GM12878 (cell line): ENCODE data around the gene SYNJ2BP. TPM values are rescaled to one million over a fixed set of nuclear protein-coding genes. Genes with fewer than 3 reads are reported as not detected.

Source experiments
- ATAC-seq: fragments of 200-7000 bp; cut with Tn5 transposase; 3 replicates; pipeline ENCODE4 v1.9.1; 2020; ENCODE audit warnings: mild to moderate bottlenecking, moderate library complexity
- Bru-seq: library from RNA; stranded (reverse); fragments of 400-500 nt; gene quantifications from one replicate; lab custom pipeline; 2021; lab: Mats Ljungman, UMichigan
- BruChase-seq, 2 experiments: library from RNA; stranded (reverse); fragments of 400-500 nt; gene quantifications; one replicate each; lab custom pipeline; 2021; lab: Mats Ljungman, UMichigan
- BruUV-seq: library from RNA; stranded (reverse); fragments of 400-500 nt; replicated peaks from 2 replicates; lab custom pipeline; 2021; lab: Mats Ljungman, UMichigan
- CTCF ChIA-PET: fragments of 300-600 bp; sonication (Branson Sonifier 250); formaldehyde crosslinking; extraction: SDS; loops from one replicate; lab custom pipeline; 2021; ENCODE audit warnings: inconsistent platforms; lab: Yijun Ruan, JAX
- POLR2A ChIA-PET: fragments of 350-600 bp; formaldehyde crosslinking; extraction: SDS; loops from one replicate; lab custom pipeline; 2021; ENCODE audit warnings: inconsistent platforms; lab: Charles Lee
- RAD21 ChIA-PET: fragments of 300-600 bp; sonication (Branson Sonifier 250); formaldehyde crosslinking; loops from one replicate; lab custom pipeline; 2023; ENCODE audit warnings: antibody characterized with exemption; ENCODE audit not compliant: unreplicated experiment; lab: Charles Lee
- SMC1A ChIA-PET: fragments of 300-600 bp; sonication (Branson Sonifier 250); formaldehyde crosslinking; loops from one replicate; lab custom pipeline; 2023; ENCODE audit not compliant: unreplicated experiment, uncharacterized antibody; lab: Charles Lee
- DNase-seq: peaks from one replicate; pipeline ENCODE4 v3.0.0-alpha.2; 2011; ENCODE audit warnings: low read depth, low spot score
- FAIRE-seq: peaks from 3 replicates; lab custom pipeline; 2011; peaks lifted over from hg19 to GRCh38; lab: Jason Lieb, UNC
- H2AFZ ChIP-seq: 2 replicates; pipeline ENCODE4 v1.6.0; 2011; ENCODE audit warnings: low read depth, low read length, control low read depth; ENCODE audit not compliant: control insufficient read depth
- H3K27ac ChIP-seq: 2 replicates; pipeline ENCODE4 v1.5.1; 2011; ENCODE audit warnings: control low read depth; ENCODE audit not compliant: control insufficient read depth, insufficient read depth
- H3K27me3 ChIP-seq, 2 experiments: replicated peaks in 1 of 2; 2 replicates each; pipeline versions ENCODE4 v1.6.0 to v1.6.1; 2011; ENCODE audit warnings: low read length in 1 of 2; ENCODE audit not compliant: control insufficient read depth in 2 of 2, insufficient read depth in 2 of 2
- H3K36me3 ChIP-seq, 2 experiments: 2 replicates each; pipeline ENCODE4 v1.5.1; 2011; ENCODE audit warnings: low read length in 1 of 2; ENCODE audit not compliant: control insufficient read depth in 2 of 2, insufficient read depth in 2 of 2
- H3K4me1 ChIP-seq: 2 replicates; pipeline ENCODE4 v1.6.1; 2011; ENCODE audit warnings: mild to moderate bottlenecking, low read length, moderate library complexity, mixed read lengths; ENCODE audit not compliant: control insufficient read depth, insufficient read depth
- H3K4me2 ChIP-seq: 2 replicates; pipeline ENCODE4 v1.6.0; 2011; ENCODE audit warnings: control low read depth; ENCODE audit not compliant: control insufficient read depth, insufficient read depth
- H3K4me3 ChIP-seq: fragments of 200-600 bp; sonication (generic); 2 replicates; pipeline ENCODE4 v1.5.1; 2016
- H3K79me2 ChIP-seq: 2 replicates; pipeline ENCODE4 v1.6.0; 2011; ENCODE audit warnings: low read length; ENCODE audit not compliant: control insufficient read depth, insufficient read depth
- H3K9ac ChIP-seq: 2 replicates; pipeline ENCODE4 v1.8.0; 2011; ENCODE audit warnings: low read length, control low read depth, mixed read lengths; ENCODE audit not compliant: control insufficient read depth, insufficient read depth
- H3K9me3 ChIP-seq: replicated peaks from 3 replicates; pipeline ENCODE4 v1.5.1; 2011; ENCODE audit warnings: mild to moderate bottlenecking, low read length; ENCODE audit not compliant: control insufficient read depth, insufficient read depth
- H4K20me1 ChIP-seq: 2 replicates; pipeline ENCODE4 v1.6.0; 2011; ENCODE audit not compliant: control insufficient read depth, insufficient read depth
- CHD4 ChIP-seq: fragments of 200-600 bp; sonication (generic); IDR thresholded peaks from 2 replicates; pipeline ENCODE4 v1.6.1; 2016; ENCODE audit warnings: mild to moderate bottlenecking
- CREM ChIP-seq: IDR thresholded peaks from 2 replicates; pipeline ENCODE4 v1.6.1; 2014; ENCODE audit warnings: antibody characterized with exemption, low read depth
- EED ChIP-seq: sonication (generic); IDR thresholded peaks from 2 replicates; pipeline ENCODE4 v1.6.1; 2016; ENCODE audit warnings: antibody characterized with exemption, low read depth
- EGR1 ChIP-seq, 2 experiments: IDR thresholded peaks; 1 replicate in 1 of 2; 2 replicates in 1 of 2; pipeline ENCODE4 v1.6.1; 2011 to 2012; ENCODE audit warnings: low read depth in 2 of 2, low read length in 2 of 2, borderline replicate concordance in 1 of 2, mild to moderate bottlenecking in 1 of 2, moderate library complexity in 1 of 2
- ELK1 ChIP-seq: IDR thresholded peaks from 2 replicates; pipeline ENCODE4 v1.6.1; 2012; ENCODE audit warnings: low read depth, low read length, improper control_type of control experiment
- ETV6 ChIP-seq, 2 experiments: fragments of 450-650 bp in 1 of 2; IDR thresholded peaks in 1 of 2; conservative IDR thresholded peaks in 1 of 2; 2 replicates each; pipeline ENCODE4 v1.6.1; 2014; ENCODE audit warnings: antibody characterized with exemption in 1 of 2, borderline replicate concordance in 1 of 2, low read depth in 1 of 2, mild to moderate bottlenecking in 1 of 2, moderate library complexity in 1 of 2
- IKZF2 ChIP-seq, 2 experiments: fragments of 450-650 bp; IDR thresholded peaks; 2 replicates each; pipeline ENCODE4 v1.6.1; 2017; ENCODE audit warnings: mild to moderate bottlenecking in 2 of 2, moderate library complexity in 2 of 2
- IRF4 ChIP-seq: IDR thresholded peaks from 2 replicates; pipeline ENCODE4 v1.6.1; 2011; ENCODE audit warnings: low read depth, low read length
- MEF2B ChIP-seq: fragments of 450-650 bp; IDR thresholded peaks from 2 replicates; pipeline ENCODE4 v1.6.1; 2018; ENCODE audit warnings: mild to moderate bottlenecking, moderate library complexity; ENCODE audit not compliant: partially characterized antibody, poor library complexity, severe bottlenecking
- MTA2 ChIP-seq: fragments of 450-650 bp; IDR thresholded peaks from 2 replicates; pipeline ENCODE4 v1.6.1; 2016; ENCODE audit warnings: low read depth, mild to moderate bottlenecking, moderate library complexity
- NBN ChIP-seq: fragments of 450-650 bp; IDR thresholded peaks from 2 replicates; pipeline ENCODE4 v1.6.1; 2016
- NFIC ChIP-seq: IDR thresholded peaks from 2 replicates; pipeline ENCODE4 v1.6.1; 2012; ENCODE audit warnings: low read depth, mild to moderate bottlenecking, inconsistent platforms, low read length, moderate library complexity
- NFYB ChIP-seq: IDR thresholded peaks from 2 replicates; pipeline ENCODE4 v1.6.1; 2011; ENCODE audit warnings: low read depth, mild to moderate bottlenecking, low read length, improper control_type of control experiment, moderate library complexity; ENCODE audit not compliant: insufficient read depth
- NR2F1 ChIP-seq: fragments of 450-650 bp; conservative IDR thresholded peaks from 2 replicates; pipeline ENCODE4 v1.6.1; 2017; ENCODE audit warnings: mild to moderate bottlenecking
- POLR2A ChIP-seq: IDR thresholded peaks from 2 replicates; pipeline ENCODE4 v1.6.1; 2011; ENCODE audit warnings: low read depth, mild to moderate bottlenecking, low read length
- RB1 ChIP-seq: fragments of 450-650 bp; formaldehyde crosslinking; IDR thresholded peaks from 2 replicates; pipeline ENCODE4 v1.6.1; 2017; ENCODE audit warnings: mild to moderate bottlenecking, borderline replicate concordance
- SRF ChIP-seq, 2 experiments: IDR thresholded peaks; 2 replicates each; pipeline ENCODE4 v1.6.1; 2011; ENCODE audit warnings: low read depth in 2 of 2, low read length in 2 of 2, mild to moderate bottlenecking in 1 of 2, moderate library complexity in 1 of 2
- TARDBP ChIP-seq: IDR thresholded peaks from 2 replicates; pipeline ENCODE4 v1.6.1; 2016; ENCODE audit warnings: borderline replicate concordance
- TBL1XR1 ChIP-seq: IDR thresholded peaks from 2 replicates; pipeline ENCODE4 v1.6.1; 2012; ENCODE audit warnings: low read depth, low read length, improper control_type of control experiment
- TCF3 ChIP-seq: IDR thresholded peaks from 2 replicates; pipeline ENCODE4 v1.6.1; 2012; ENCODE audit warnings: low read depth, mild to moderate bottlenecking, low read length, borderline replicate concordance; ENCODE audit not compliant: insufficient read depth
- WGBS: methylation state at CpG from one replicate; pipeline ENCODE4 v1.1.6; 2016; ENCODE audit warnings: low lambda C conversion rate; ENCODE audit not compliant: insufficient replicate concordance, insufficient coverage; ENCODE audit errors: missing lambda C conversion rate; 5-methylcytosine and 5-hydroxymethylcytosine counted together
- in situ Hi-C: fragments of 300-500 bp; cut with MboI; formaldehyde crosslinking; loops from 9 replicates; pipeline ENCODE4 v1.14.3; 2018; ENCODE audit warnings: mixed read lengths
- intact Hi-C: fragments of 100-400 bp; cut with micrococcal nuclease; formaldehyde crosslinking; loops from one replicate; pipeline ENCODE4 v1.14.2; 2022; ENCODE audit not compliant: unreplicated experiment
- long read RNA-seq, 2 experiments: library from polyadenylated mRNA; unstranded; transcript quantifications; one replicate each; pipeline ENCODE4 v2.0.0, GENCODE V29; 2019 to 2020
- polyA minus RNA-seq, 3 experiments: library from RNA; depleted of rRNA, polyadenylated mRNA; stranded (reverse); fragments of >200 nt; gene quantifications; 2 replicates each; pipeline ENCODE4 v1.2.3, GENCODE V29; 2011
- polyA plus RNA-seq, 11 experiments: library from polyadenylated mRNA; depleted of rRNA in 4 of 11; unstranded in 6 of 11; stranded (reverse) in 5 of 11; fragments of >200 nt; fragmentation: Nextera tagmentation in 4 of 11; fragmentation: Illumina TruSeq in 1 of 11; extraction: Ambion mirVana in 4 of 11; extraction: Trizol in 1 of 11; gene quantifications; 1 replicate in 1 of 11; 2 replicates in 10 of 11; pipeline versions ENCODE4 v1.2.1 to v1.2.3, GENCODE V29; 2011 to 2016; ENCODE audit warnings: inconsistent platforms in 2 of 11, missing spikeins in 2 of 11, low read depth in 1 of 11
- total RNA-seq, 4 experiments: library from RNA; depleted of rRNA in 3 of 4; stranded (reverse); fragments of >200 nt in 3 of 4; fragmentation: Illumina TruSeq in 1 of 4; extraction: Trizol in 1 of 4; gene quantifications; 2 replicates each; pipeline versions ENCODE4 v1.2.1 to v1.2.3, GENCODE V29; 2013 to 2021

The SYNJ2BP gene
- total RNA-seq (2013; cell fraction: nucleolus; rRNA removed): 22.1 and 22.5 TPM in 2 replicates
- total RNA-seq (2014; rRNA removed) (8.0 and 9.0 TPM in 2 replicates), total RNA-seq (2014; rRNA removed; fragmentation: Illumina TruSeq; extraction: Trizol) (11.7 and 13.6 TPM in 2 replicates), total RNA-seq (2021) (10.5 TPM in 2 replicates), polyA plus RNA-seq (2011; rRNA removed) (22.5 and 31.7 TPM in 2 replicates), polyA plus RNA-seq (2014; fragmentation: Illumina TruSeq; extraction: Trizol) (17.3 and 22.2 TPM in 2 replicates), polyA plus RNA-seq (2014; fragmentation: Nextera tagmentation; extraction: Ambion mirVana) (10 to 100 TPM; 17.7 to 27.5 TPM), polyA plus RNA-seq (2014; rRNA removed) (8.4 and 9.7 TPM in 2 replicates), polyA plus RNA-seq (2016; fragmentation: Nextera tagmentation; extraction: Ambion mirVana) (10 to 100 TPM; 22.0 to 23.9 TPM), polyA minus RNA-seq (2011; rRNA and poly(A)+ RNA removed) (5.8 and 6.8 TPM in 2 replicates), Bru-seq, nascent RNA (percentile 76 among the genes with signal in this experiment), BruChase-seq, experiment 1, labeled RNA remaining after a 6-hour chase (percentile 97 among the genes with signal in this experiment), BruChase-seq, experiment 2, labeled RNA remaining after a 2-hour chase (percentile 96 among the genes with signal in this experiment)
- polyA plus RNA-seq (2011; ENCODE audit: low read depth): 3.8 TPM
- polyA plus RNA-seq (2011; cell fraction: cytosol; rRNA removed): 8.4 and 10.3 TPM in 2 replicates
- polyA plus RNA-seq (2011; cell fraction: nucleus; rRNA removed): 4.7 and 7.1 TPM in 2 replicates
- polyA plus RNA-seq (2012): 4.1 and 7.2 TPM in 2 replicates
- polyA minus RNA-seq (2011; cell fraction: cytosol; rRNA and poly(A)+ RNA removed): 1.9 and 3.5 TPM in 2 replicates
- polyA minus RNA-seq (2011; cell fraction: nucleus; rRNA and poly(A)+ RNA removed): 1.6 and 3.3 TPM in 2 replicates
- long read RNA-seq, experiment 1, full-length matches to known transcripts: 9 of 12 reads
- long read RNA-seq, experiment 1, partial matches to known transcripts: 0 of 12 reads
- long read RNA-seq, experiment 1, other reads (novel, unspliced or antisense): 3 of 12 reads
- long read RNA-seq, experiment 2, full-length matches to known transcripts: 56 of 65 reads
- long read RNA-seq, experiment 2, partial matches to known transcripts: 0 of 65 reads
- long read RNA-seq, experiment 2, other reads (novel, unspliced or antisense): 9 of 65 reads

GRCh38 chr14:70416725-70417349 lies at the start of gene SYNJ2BP:
SYNJ2BP (minus strand) TSS chr14:70417090; CDS start chr14:70416963, 127 bp downstream.
- ChIA-PET POLR2A (no interaction called here), CTCF (interaction anchor here (1.4 kb wide), 1 partner anchor 16 kb away, joined by 7 read pairs; no protein-coding TSS in a partner anchor), SMC1A (interaction anchor here (1.9 kb wide), 1 partner anchor 57 kb away, joined by 7 read pairs; the partner anchor contains the start of gene COX16), RAD21 (interaction anchor here (1.0 kb wide), 1 partner anchor 58 kb away, joined by 3 read pairs; no protein-coding TSS in a partner anchor)
- 1% methylated on average over 22 of the region's 22 CpGs for WGBS
- ATAC-seq (peak; percentile 87), FAIRE-seq (peak; percentile 93), DNase-seq (peak; percentile 44)
- H3K4me1 ChIP-seq: no peaks in the 10 kb centered on the region
- H3K36me3 ChIP-seq: no peaks in the 10 kb centered on the region
- peak within 1 kb of the TSS; percentile 60 for H3K9ac ChIP-seq
- peak within 1 kb of the TSS; percentile 81 for H2AFZ ChIP-seq
- H3K9me3 ChIP-seq: no peaks in the 10 kb centered on the region
- H3K79me2 ChIP-seq: peaks cover 2% of the 10 kb centered on the region
- intact Hi-C loops (loop anchor here (5.0 kb wide), 1 partner anchor 55 kb away; no protein-coding TSS in a partner anchor), in situ Hi-C loops (no loop called here)
- H3K4me2 ChIP-seq: peak within 1 kb of the TSS; percentile 85
- peak within 1 kb of the TSS; percentile 13; the same call in 1 of the 2 replicates for H3K27ac ChIP-seq
- H3K27me3 ChIP-seq: no peaks in the 10 kb centered on the region
- peak within 1 kb of the TSS; percentile 86 for H3K4me3 ChIP-seq
- BruUV-seq: no TSS peak
- no peaks in the 10 kb centered on the region for H4K20me1 ChIP-seq
- TF ChIP-seq CREM (peak; percentile 73; the same call in 1 of the 2 replicates), POLR2A (peak; percentile 45), MTA2 (peak; percentile 66), MEF2B (no peak), NFIC (no peak), NBN (no peak; the same call in 1 of the 2 replicates), TCF3 (no peak), EED (peak; percentile 81), ETV6 (conservative IDR thresholded peaks at IDR 0.05 in 1 of 2, IDR thresholded peaks at IDR 0.05 in 1 of 2; ENCODE audit: borderline replicate concordance in 1 of 2, low read depth in 1 of 2) (peak in 1 of 2 experiments; percentile 63; a peak in 1 of 4 replicates), CHD4 (no peak), IKZF2 (IDR thresholded peaks at IDR 0.05) (peak; percentile 69 to 80), TARDBP (0 out of 2 replicates have a peak, but pooled peaks have one; percentile 70), ELK1 (no peak), NFYB (no peak), IRF4 (peak; percentile 46; the same call in 1 of the 2 replicates), EGR1 (IDR thresholded peaks at IDR 0.05; ENCODE audit: borderline replicate concordance in 1 of 2, low read depth in 2 of 2, low read length in 2 of 2) (0 out of 3 replicates have a peak, but pooled peaks of 1 of the 2 experiments have one; percentile 3), TBL1XR1 (peak; percentile 52; the same call in 1 of the 2 replicates), NR2F1 (0 out of 2 replicates have a peak, but pooled peaks have one; percentile 30), RB1 (no peak), SRF (IDR thresholded peaks at IDR 0.05; ENCODE audit: low read depth in 2 of 2, low read length in 2 of 2) (0 out of 4 replicates have a peak, but pooled peaks of 1 of the 2 experiments have one; percentile 29)
